ENCODE data around the gene GPR84. TPM values are rescaled to one million over a fixed set of nuclear protein-coding genes. Genes with fewer than 3 reads are reported as not detected.

The GPR84 gene
- polyA plus RNA-seq, 1 of the 3 experiments (the other 2 are of a cell fraction) = 0.03 TPM

GRCh38 chr12:54407183-54407905 is 43.1 kb upstream of the GPR84 start:
- peaks cover 39 to 40% of the 10 kb centered on the region in 2 experiments for H3K36me3 ChIP-seq (replicated peaks in 1 of 2; ENCODE audit: control insufficient read depth in 1 of 2, insufficient read depth in 2 of 2, low read length in 1 of 2)
- H3F3A ChIP-seq (replicated peaks; ENCODE audit: insufficient read depth) = peaks cover 15% of the 10 kb centered on the region
- ChIA-PET CTCF (interaction anchor here (1.2 to 2.6 kb wide), 2 partner anchors 8 to 32 kb away, joined by 4 to 26 read pairs; no protein-coding TSS in a partner anchor), POLR2A (no interaction called here)
- H3K27me3 ChIP-seq (ENCODE audit: insufficient read depth) = no peaks in the 10 kb centered on the region
- no peaks in the 10 kb centered on the region for H3K9me2 ChIP-seq
- H3K79me2 ChIP-seq (ENCODE audit: insufficient read depth) = peaks cover 21% of the 10 kb centered on the region
- no peak overlapping the region for H3K9ac ChIP-seq
- H3K9me3 ChIP-seq = no peaks in the 10 kb centered on the region
- DNase-seq = no peak
- peaks cover 0 to 12% of the 10 kb centered on the region in 2 experiments; a peak in 1 of 4 replicates for H3K4me1 ChIP-seq (ENCODE audit: control insufficient read depth in 1 of 2, insufficient read depth in 2 of 2, low read depth in 1 of 2, low read length in 1 of 2)
- TF ChIP-seq REST (IDR thresholded peaks at IDR 0.05; ENCODE audit: low read depth, low read length) = no peak
- peak; percentile 17; the same call in 1 of the 2 replicates for TF ChIP-seq GATA2 (CRISPR knock-in tag; IDR thresholded peaks at IDR 0.05)
- no peak for TF ChIP-seq TCF12 (IDR thresholded peaks at IDR 0.05)
- TF ChIP-seq MAX (IDR thresholded peaks at IDR 0.05; ENCODE audit: low read depth) = no peak
- TF ChIP-seq SIN3A (IDR thresholded peaks at IDR 0.05; ENCODE audit: borderline replicate concordance, low read depth, low read length) = no peak
- TF ChIP-seq MEF2A (IDR thresholded peaks at IDR 0.05; ENCODE audit: borderline replicate concordance, low read depth) = no peak
- TF ChIP-seq RAD21 (IDR thresholded peaks at IDR 0.05; ENCODE audit: low read length) = no peak
- no peak for TF ChIP-seq RXRA (IDR thresholded peaks at IDR 0.05; ENCODE audit: borderline replicate concordance, low read depth)
- TF ChIP-seq MXI1 (IDR thresholded peaks at IDR 0.05; ENCODE audit: low read depth, low read length) = no peak
- TF ChIP-seq TEAD4 (IDR thresholded peaks at IDR 0.05; ENCODE audit: borderline replicate concordance, insufficient read depth) = no peak
- no peak for TF ChIP-seq ZBTB33 (IDR thresholded peaks at IDR 0.05; ENCODE audit: borderline replicate concordance, low read depth)
- TF ChIP-seq CHD2 (IDR thresholded peaks at IDR 0.05; ENCODE audit: low read length, partially characterized antibody) = no peak
- no peak for TF ChIP-seq USF1 (IDR thresholded peaks at IDR 0.05; ENCODE audit: borderline replicate concordance, low read depth)
- peak; percentile 13; the same call in 1 of the 2 replicates for TF ChIP-seq RCOR1 (IDR thresholded peaks at IDR 0.05; ENCODE audit: low read length)
- TF ChIP-seq FOSL2 (IDR thresholded peaks at IDR 0.05; ENCODE audit: borderline replicate concordance, low read depth) = no peak
- 60% methylated on average over 5 of the region's 5 CpGs for WGBS (ENCODE audit: low lambda C conversion rate)
- no peak overlapping the region for H3K4me2 ChIP-seq
- H3K27ac ChIP-seq (ENCODE audit: low read depth in 2 of 2, low read length in 1 of 2) = no peak overlapping the region
- no peaks in the 10 kb centered on the region for H4K20me1 ChIP-seq (ENCODE audit: insufficient read depth)
- no peak overlapping the region for H2AFZ ChIP-seq (ENCODE audit: low read depth)
- no peak overlapping the region for H3K4me3 ChIP-seq (ENCODE audit: low read depth in 2 of 2, low read length in 1 of 2)
